Measurements from ENCODE around the gene MYT1. TPM values are rescaled to one million over a fixed set of nuclear protein-coding genes. Genes with fewer than 3 reads are reported as not detected.
"Not testable (repeated sequence)": the region's sequence is repeated elsewhere in the genome, so short reads cannot be mapped to it uniquely, and the experiment has no call there.

MYT1 gene
- polyA plus RNA-seq, 3 donors, result not detected

GRCh38 chr20:64133951-64134407 is 30.3 kb upstream of the MYT1 start:
- Histone ChIP-seq H2AFZ (ENCODE audit: insufficient read depth, low read depth, low read length, poor library complexity, severe bottlenecking) (no peak overlapping the region), H3K27me3 (ENCODE audit: control insufficient read depth in 2 of 2, insufficient read depth in 2 of 2, low read length in 2 of 2) (no peaks in the 10 kb centered on the region), H3K36me3 (replicated peaks in 1 of 2; ENCODE audit: control insufficient read depth in 1 of 2, insufficient read depth in 2 of 2, low read length in 2 of 2) (no peaks in the 10 kb centered on the region), H3K9ac (ENCODE audit: insufficient read depth, low read length, poor library complexity, severe bottlenecking) (no peak overlapping the region), H3K4me1 (ENCODE audit: control insufficient read depth in 1 of 2, insufficient read depth in 2 of 2, low read length in 2 of 2) (no peaks in the 10 kb centered on the region), H3K4me3 (replicated peaks in 1 of 3; ENCODE audit: low read depth in 2 of 3, low read length in 3 of 3) (no peak overlapping the region), H3K27ac (ENCODE audit: low read depth in 1 of 2, low read length in 2 of 2) (no peak overlapping the region), H4K20me1 (ENCODE audit: insufficient read depth, low read length) (no peaks in the 10 kb centered on the region), H3K4me2 (replicated peaks; ENCODE audit: extremely low read depth, low read length, poor library complexity, severe bottlenecking) (no peak overlapping the region), H3K79me2 (ENCODE audit: insufficient read depth, low read length) (no peaks in the 10 kb centered on the region), H3K9me3 (replicated peaks in 1 of 2; ENCODE audit: control insufficient read depth in 1 of 2, insufficient read depth in 1 of 2, low read length in 2 of 2) (no peaks in the 10 kb centered on the region)
- Mint-ChIP-seq H3K9me3 (peaks cover 0 to 1% (median 0%) of the 10 kb centered on the region in 7 donors), H3K4me1 (no peaks in the 10 kb centered on the region), H3K27ac (no peak overlapping the region), H3K4me3 (no peak overlapping the region), H3K27me3 (ENCODE audit: low read depth in 3 of 3) (peaks cover 2 to 8% (median 4%) of the 10 kb centered on the region in 3 donors), H3K36me3 (no peaks in the 10 kb centered on the region)
- TF ChIP-seq CTCF (IDR thresholded peaks at IDR 0.05), result no peak
- 84% methylated on average over 4 of the region's 8 CpGs for WGBS (ENCODE audit: insufficient coverage)
- DNase-seq, result no peak
- intact Hi-C loops (cut with micrococcal nuclease), result no loop called here

GRCh38 chr20:64134744-64135143 is 29.5 kb upstream of the MYT1 start:
- H3K4me1 Mint-ChIP-seq; H3K27ac Mint-ChIP-seq; H3K4me3 ChIP-seq (replicated peaks in 1 of 3; ENCODE audit: low read depth in 2 of 3, low read length in 3 of 3); H3K4me2 ChIP-seq (replicated peaks; ENCODE audit: extremely low read depth, low read length, poor library complexity, severe bottlenecking); H3K9me3 Mint-ChIP-seq; H3K9me3 ChIP-seq (replicated peaks in 1 of 2; ENCODE audit: control insufficient read depth in 1 of 2, insufficient read depth in 1 of 2, low read length in 2 of 2); H3K4me1 ChIP-seq (ENCODE audit: control insufficient read depth in 1 of 2, insufficient read depth in 2 of 2, low read length in 2 of 2); H3K27me3 Mint-ChIP-seq (ENCODE audit: low read depth in 3 of 3); H3K36me3 Mint-ChIP-seq; H2AFZ ChIP-seq (ENCODE audit: insufficient read depth, low read depth, low read length, poor library complexity, severe bottlenecking); H3K79me2 ChIP-seq (ENCODE audit: insufficient read depth, low read length); H3K9ac ChIP-seq (ENCODE audit: insufficient read depth, low read length, poor library complexity, severe bottlenecking); H3K4me3 Mint-ChIP-seq; H4K20me1 ChIP-seq (ENCODE audit: insufficient read depth, low read length); H3K27ac ChIP-seq (ENCODE audit: low read depth in 1 of 2, low read length in 2 of 2); H3K36me3 ChIP-seq (replicated peaks in 1 of 2; ENCODE audit: control insufficient read depth in 1 of 2, insufficient read depth in 2 of 2, low read length in 2 of 2); H3K27me3 ChIP-seq (ENCODE audit: control insufficient read depth in 2 of 2, insufficient read depth in 2 of 2, low read length in 2 of 2); intact Hi-C loops (cut with micrococcal nuclease); DNase-seq: not testable (repeated sequence)
- 88% methylated on average over 16 of the region's 20 CpGs for WGBS (ENCODE audit: insufficient coverage)

Measured in CD14-positive monocyte (primary cell).